MCF 10A (cell line): Measurements from ENCODE around the gene CLCA1. TPM values are rescaled to one million over a fixed set of nuclear protein-coding genes. Genes with fewer than 3 reads are reported as not detected.

Experiments
- BruUV-seq: library from RNA; stranded (reverse); fragments of 400-500 nt; replicated peaks from 2 replicates; lab custom pipeline; 2021; lab: Mats Ljungman, UMichigan
- CTCF ChIA-PET: fragments of 300-600 bp; sonication (Branson Sonifier 250); formaldehyde crosslinking; extraction: SDS; loops from one replicate; lab custom pipeline; 2021; ENCODE audit warnings: antibody characterized with exemption, inconsistent platforms; lab: Yijun Ruan, JAX
- POLR2A ChIA-PET: fragments of 300-600, 350-650 bp; sonication (Branson Sonifier 250); formaldehyde crosslinking; extraction: SDS; loops from one replicate; lab custom pipeline; 2020; ENCODE audit warnings: antibody characterized with exemption, inconsistent platforms; lab: Yijun Ruan, JAX
- DNase-seq: peaks from one replicate; pipeline ENCODE4 v3.0.0-alpha.2; 2018; ENCODE audit not compliant: unreplicated experiment
- H3K27ac Mint-ChIP-seq: one replicate; pipeline ENCODE4 v1.8.0; 2022; ENCODE audit warnings: mild to moderate bottlenecking, low read depth, mixed read lengths; ENCODE audit not compliant: unreplicated experiment
- H3K27me3 Mint-ChIP-seq: one replicate; pipeline ENCODE4 v1.8.0; 2022; ENCODE audit warnings: mixed read lengths; ENCODE audit not compliant: insufficient read depth, unreplicated experiment
- H3K36me3 Mint-ChIP-seq: one replicate; pipeline ENCODE4 v1.8.0; 2022; ENCODE audit warnings: mild to moderate bottlenecking, moderate library complexity, mixed read lengths; ENCODE audit not compliant: insufficient read depth, unreplicated experiment
- H3K4me1 Mint-ChIP-seq: one replicate; pipeline ENCODE4 v1.8.0; 2022; ENCODE audit warnings: mixed read lengths; ENCODE audit not compliant: insufficient read depth, unreplicated experiment
- H3K4me3 Mint-ChIP-seq: one replicate; pipeline ENCODE4 v1.8.0; 2022; ENCODE audit warnings: mild to moderate bottlenecking, moderate library complexity, mixed read lengths; ENCODE audit not compliant: unreplicated experiment
- H3K9me3 Mint-ChIP-seq: one replicate; pipeline ENCODE4 v1.8.0; 2022; ENCODE audit warnings: mixed read lengths; ENCODE audit not compliant: unreplicated experiment
- intact Hi-C: fragments of 100-400 bp; cut with micrococcal nuclease; formaldehyde crosslinking; loops from 2 replicates; pipeline ENCODE4 v1.14.1; 2022
- total RNA-seq: library from RNA; stranded (reverse); gene quantifications from 2 replicates; pipeline ENCODE4 v1.2.3, GENCODE V29; 2022
- TF ChIP-seq, protein P1 (sequence below): fragments of 200-600 bp; IDR thresholded peaks from one replicate; pipeline ENCODE4 v1.8.0; 2022; ENCODE audit warnings: antibody characterized with exemption, mild to moderate bottlenecking; ENCODE audit not compliant: unreplicated experiment

CLCA1 gene
- total RNA-seq, 1 experiment from 2014 or later = not detected

DNA sequence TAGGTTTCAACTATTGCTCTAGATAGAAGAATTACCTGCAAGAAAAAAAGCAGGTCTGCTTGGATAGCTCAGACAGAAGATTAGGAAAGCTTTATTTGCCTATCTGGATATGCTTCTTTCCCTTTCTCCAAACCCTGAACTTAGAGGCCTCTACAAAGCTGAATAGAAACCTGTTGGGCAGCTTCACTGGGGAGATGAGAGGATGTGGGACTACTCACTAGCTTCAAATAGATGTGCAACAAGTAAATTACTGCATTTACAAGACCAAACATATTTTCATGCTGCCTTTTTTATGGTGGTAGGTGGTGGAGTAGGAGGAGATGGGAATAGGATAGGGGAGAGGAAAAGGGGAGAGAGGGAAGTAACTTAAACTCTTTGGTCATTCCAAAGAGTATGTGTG, 38.4 kb upstream of the CLCA1 start:
- TF ChIP-seq, protein P1, sequence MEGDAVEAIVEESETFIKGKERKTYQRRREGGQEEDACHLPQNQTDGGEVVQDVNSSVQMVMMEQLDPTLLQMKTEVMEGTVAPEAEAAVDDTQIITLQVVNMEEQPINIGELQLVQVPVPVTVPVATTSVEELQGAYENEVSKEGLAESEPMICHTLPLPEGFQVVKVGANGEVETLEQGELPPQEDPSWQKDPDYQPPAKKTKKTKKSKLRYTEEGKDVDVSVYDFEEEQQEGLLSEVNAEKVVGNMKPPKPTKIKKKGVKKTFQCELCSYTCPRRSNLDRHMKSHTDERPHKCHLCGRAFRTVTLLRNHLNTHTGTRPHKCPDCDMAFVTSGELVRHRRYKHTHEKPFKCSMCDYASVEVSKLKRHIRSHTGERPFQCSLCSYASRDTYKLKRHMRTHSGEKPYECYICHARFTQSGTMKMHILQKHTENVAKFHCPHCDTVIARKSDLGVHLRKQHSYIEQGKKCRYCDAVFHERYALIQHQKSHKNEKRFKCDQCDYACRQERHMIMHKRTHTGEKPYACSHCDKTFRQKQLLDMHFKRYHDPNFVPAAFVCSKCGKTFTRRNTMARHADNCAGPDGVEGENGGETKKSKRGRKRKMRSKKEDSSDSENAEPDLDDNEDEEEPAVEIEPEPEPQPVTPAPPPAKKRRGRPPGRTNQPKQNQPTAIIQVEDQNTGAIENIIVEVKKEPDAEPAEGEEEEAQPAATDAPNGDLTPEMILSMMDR = no peak
- no peak for DNase-seq
- no peak overlapping the region for H3K4me3 Mint-ChIP-seq
- BruUV-seq = no TSS peak
- intact Hi-C loops = no loop called here
- ChIA-PET CTCF (interaction anchor here (0.6 to 1.7 kb wide), 15 partner anchors 9 to 849 kb away, joined by 3 to 11 read pairs (median 4); partner anchors contain the start of gene SH3GLB1), POLR2A (interaction anchor here (0.9 to 3.1 kb wide), 15 partner anchors 8 to 275 kb away, joined by 3 to 35 read pairs (median 6); partner anchors contain the start of genes ODF2L and SH3GLB1)
- H3K27ac Mint-ChIP-seq = no peak overlapping the region
- H3K27me3 Mint-ChIP-seq = no peaks in the 10 kb centered on the region
- H3K36me3 Mint-ChIP-seq = peaks cover 26% of the 10 kb centered on the region
- no peaks in the 10 kb centered on the region for H3K9me3 Mint-ChIP-seq
- peaks cover 13% of the 10 kb centered on the region for H3K4me1 Mint-ChIP-seq

DNA sequence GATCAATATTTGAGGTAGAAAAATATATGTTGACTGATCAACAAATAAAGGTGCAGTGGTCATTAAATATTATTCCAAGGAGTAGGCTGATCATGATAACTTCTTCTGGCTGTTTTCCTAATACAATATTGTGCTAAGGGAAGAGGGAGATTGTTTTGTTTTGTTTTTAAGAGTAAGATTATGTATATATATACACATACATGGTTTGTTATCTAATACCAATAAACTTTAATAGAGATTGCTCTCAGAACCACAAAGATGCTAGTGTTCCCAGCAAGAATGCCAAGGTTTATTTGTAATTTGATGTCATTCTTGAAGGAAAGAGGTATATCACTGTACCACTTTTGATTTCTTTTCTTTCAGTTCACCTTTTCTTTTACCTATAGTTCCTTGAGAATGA, 34.7 kb upstream of the CLCA1 start:
- CTCF ChIA-PET = no interaction called here
- DNase-seq = no peak
- Mint-ChIP-seq H3K27me3 (no peaks in the 10 kb centered on the region), H3K4me3 (no peak overlapping the region), H3K36me3 (peaks cover 53% of the 10 kb centered on the region), H3K9me3 (no peaks in the 10 kb centered on the region), H3K4me1 (no peaks in the 10 kb centered on the region), H3K27ac (no peak overlapping the region)
- POLR2A ChIA-PET = interaction anchor here (1.3 to 1.7 kb wide), 2 partner anchors 9 to 10 kb away, joined by 5 to 7 read pairs; partner anchors contain the start of gene CLCA2
- TF ChIP-seq, protein P1 = no peak
- BruUV-seq = no TSS peak
- intact Hi-C loops = no loop called here

DNA sequence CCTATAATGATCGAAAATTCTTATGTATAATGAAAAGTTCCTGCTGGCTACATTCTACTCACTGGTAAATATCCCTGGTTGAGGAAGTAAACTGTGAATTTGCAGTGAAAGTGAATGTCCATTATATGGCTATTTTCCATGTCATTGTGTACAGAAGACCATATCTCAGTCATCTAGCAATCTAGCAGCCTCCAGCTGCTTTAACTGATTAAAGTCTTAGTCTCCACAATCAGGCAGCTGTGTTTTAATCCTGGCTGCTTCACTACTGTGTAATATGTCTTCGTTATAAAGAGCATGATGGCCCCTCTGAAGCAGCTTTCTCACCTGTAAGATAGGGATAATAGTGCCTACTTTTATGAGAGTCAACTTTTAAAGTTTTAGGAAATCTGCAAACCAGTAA, 33.4 kb upstream of the CLCA1 start:
- no peaks in the 10 kb centered on the region for H3K27me3 Mint-ChIP-seq
- CTCF ChIA-PET = interaction anchor here (0.5 to 1.9 kb wide), 8 partner anchors 16 to 1497 kb away, joined by 3 to 5 read pairs (median 4); no protein-coding TSS in a partner anchor

DNA sequence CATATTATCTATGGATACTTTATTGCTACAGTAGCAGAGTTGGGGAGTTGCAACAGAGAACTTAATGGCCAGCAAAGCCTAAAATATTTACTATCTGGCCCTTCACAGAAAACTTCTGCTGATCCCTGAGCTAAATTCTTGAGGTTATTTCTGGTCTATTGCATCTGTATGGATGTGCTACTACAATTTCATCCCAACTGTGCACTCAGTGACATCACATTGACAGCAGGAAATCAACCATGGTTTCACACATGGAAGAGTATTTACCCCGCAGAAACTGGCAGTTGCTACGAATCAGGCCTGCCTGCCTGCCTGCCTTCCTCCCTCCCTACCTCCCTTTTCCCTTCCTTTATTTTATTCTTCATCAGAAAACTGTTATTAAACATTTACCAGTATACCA, 32.7 kb upstream of the CLCA1 start:
- Mint-ChIP-seq H3K4me1 (no peaks in the 10 kb centered on the region), H3K4me3 (no peak overlapping the region), H3K27ac (no peak overlapping the region), H3K9me3 (no peaks in the 10 kb centered on the region), H3K27me3 (no peaks in the 10 kb centered on the region), H3K36me3 (peaks cover 62% of the 10 kb centered on the region)
- TF ChIP-seq, protein P1 = no peak
- BruUV-seq = no TSS peak
- ChIA-PET POLR2A (interaction anchor here (0.6 to 3.3 kb wide), 3 partner anchors 11 to 717 kb away, joined by 3 to 24 read pairs (median 4); partner anchors contain the start of gene CLCA2), CTCF (interaction anchor here (0.5 to 1.9 kb wide), 6 partner anchors 17 to 1498 kb away, joined by 3 to 5 read pairs (median 3); no protein-coding TSS in a partner anchor)
- DNase-seq = no peak
- intact Hi-C loops = no loop called here

More for the DNA sequence above, 33.4 kb upstream of the CLCA1 start:
- Mint-ChIP-seq H3K4me3 (no peak overlapping the region), H3K9me3 (no peaks in the 10 kb centered on the region), H3K36me3 (peaks cover 62% of the 10 kb centered on the region), H3K4me1 (no peaks in the 10 kb centered on the region), H3K27ac (no peak overlapping the region)
- no peak for DNase-seq
- TF ChIP-seq, protein P1 = no peak
- intact Hi-C loops = no loop called here
- no TSS peak for BruUV-seq
- POLR2A ChIA-PET = interaction anchor here (1.0 to 3.3 kb wide), 3 partner anchors 8 to 55 kb away, joined by 3 to 24 read pairs (median 7); partner anchors contain the start of gene CLCA2
